Heart right ventricle (tissue), 16 donors: ENCODE results near the gene TMTC2. TPM values are rescaled to one million over a fixed set of nuclear protein-coding genes. Genes with fewer than 3 reads are reported as not detected.

ENCODE experiments used
- ATAC-seq, 8 donors: fragments of 200-7000 bp; cut with Tn5 transposase; one replicate each; pipeline ENCODE4 v1.9.1; 2020; ENCODE audit warnings: mild to moderate bottlenecking in 8 of 8, moderate library complexity in 8 of 8, moderate number of reproducible peaks in 1 of 8
- DNase-seq, 2 donors: peaks; one replicate each; pipeline ENCODE4 v3.0.0-alpha.2; 2020
- H3K27ac ChIP-seq, 10 donors: fragments of 200-600 bp; sonication (generic) in 2 of 10; one replicate each; pipeline versions ENCODE4 v1.5.0 to v1.8.0; 2020 to 2022; ENCODE audit warnings: mild to moderate bottlenecking in 3 of 10
- H3K27me3 ChIP-seq, 7 donors: fragments of 200-600 bp; one replicate each; pipeline ENCODE4 v1.8.0; 2021 to 2022; ENCODE audit warnings: mild to moderate bottlenecking in 2 of 7
- H3K36me3 ChIP-seq, 9 donors: fragments of 200-600 bp; sonication (generic) in 1 of 9; one replicate each; pipeline versions ENCODE4 v1.5.0 to v1.8.0; 2020 to 2022; ENCODE audit warnings: mild to moderate bottlenecking in 2 of 9
- H3K4me1 ChIP-seq, 9 donors: fragments of 200-600 bp; sonication (generic) in 1 of 9; one replicate each; pipeline versions ENCODE4 v1.5.0 to v1.8.0; 2020 to 2022; ENCODE audit warnings: mild to moderate bottlenecking in 4 of 9
- H3K4me3 ChIP-seq, 10 donors: fragments of 200-600 bp; sonication (generic) in 2 of 10; one replicate each; pipeline versions ENCODE4 v1.5.0 to v1.8.0; 2020 to 2022; ENCODE audit warnings: mild to moderate bottlenecking in 7 of 10, moderate library complexity in 2 of 10
- H3K9me3 ChIP-seq, 11 donors: fragments of 200-600 bp in 10 of 11; sonication (generic) in 2 of 11; one replicate each; pipeline versions ENCODE4 v1.5.0 to v1.8.0; 2013 to 2022; ENCODE audit warnings: mild to moderate bottlenecking in 2 of 11, control low read depth in 1 of 11, moderate library complexity in 1 of 11
- whole genome bisulfite sequencing, 2 donors: extraction: QIAGEN DNeasy Blood & Tissue Kit; methylation state at CpG; one replicate each; pipeline ENCODE4 v1.1.7; 2013; ENCODE audit warnings: inconsistent platforms in 1 of 2; 5-methylcytosine and 5-hydroxymethylcytosine counted together
- intact Hi-C, 10 donors: fragments of 100-400 bp; cut with DNase I; formaldehyde crosslinking; loops; one replicate each; pipeline versions ENCODE4 v1.11.1 to v1.14.2; 2022
- polyA plus RNA-seq, 2 donors: library from polyadenylated mRNA; stranded (reverse); fragments of 200-250 nt; gene quantifications; one replicate each; pipeline ENCODE4 v1.2.3, GENCODE V29; 2013
- total RNA-seq, 10 donors: library from RNA; stranded (reverse); fragmentation: NEBNext Ultra II Directional in 3 of 10; extraction: Animal tissue kit (Norgen Biotek cat#: 25700) in 3 of 10; gene quantifications; one replicate each; pipeline versions ENCODE4 v1.2.1 to v1.2.4, GENCODE V29; 2021 to 2023
- TF ChIP-seq, protein P1 (sequence below), 9 donors: fragments of 200-600 bp; sonication (generic) in 2 of 9; IDR thresholded peaks; one replicate each; pipeline versions ENCODE4 v1.5.0 to v1.8.0; 2021 to 2022; ENCODE audit warnings: antibody characterized with exemption in 9 of 9, mild to moderate bottlenecking in 5 of 9, moderate library complexity in 1 of 9
- donor health status: Arrhythmogenic right ventricular cardiomyopathy.
- donor health status: ischemic (EF 13 %, LVEDD 7.1; RV severe dilation, severe dysfunction).
- donor health status: healthy with polysubstance abuse.
- donor health status: DM: no; HTN: yes; CAD: no.
- donor health status: DM: no; HTN: no; CAD: no.
- donor health status: ischemic (EF 25% LVEDD 6.9; RV normal size, moderate dysfunction).
- donor health status: ischemic (EF 25% LVEDD 5.7; RV mildly dilated, moderate dysfunction).
- donor health status: healthy.
- donor health status: DM: yes; HTN: yes; CAD: no.
- donor health status: Ischemic cardiomyopathy.
- donor health status: ischemic (EF 35%, LVEDD 5.7; RV mildly dilated, moderate dysfunction).
- donor health status: nonischemic (EF 11% LVEDD 7.7; RV severe dilation, severe dysfunction).
- donor health status: DM: yes; HTN: yes; CAD: no.
- donor health status: PGD.
- donor health status: ischemic (EF 29% LVEDD 5.4; RV normal size, mild dysfunction).
- donor health status: nonischemic (EF 23%, LVEDD 6.1; RV moderate dilation, normal function).

The TMTC2 gene
- total and polyA plus RNA-seq, 12 donors: 1.6 to 4.4 (median 2.6) TPM

- ATAC-seq (no peak), DNase-seq (no peak)
- TF ChIP-seq, protein P1, sequence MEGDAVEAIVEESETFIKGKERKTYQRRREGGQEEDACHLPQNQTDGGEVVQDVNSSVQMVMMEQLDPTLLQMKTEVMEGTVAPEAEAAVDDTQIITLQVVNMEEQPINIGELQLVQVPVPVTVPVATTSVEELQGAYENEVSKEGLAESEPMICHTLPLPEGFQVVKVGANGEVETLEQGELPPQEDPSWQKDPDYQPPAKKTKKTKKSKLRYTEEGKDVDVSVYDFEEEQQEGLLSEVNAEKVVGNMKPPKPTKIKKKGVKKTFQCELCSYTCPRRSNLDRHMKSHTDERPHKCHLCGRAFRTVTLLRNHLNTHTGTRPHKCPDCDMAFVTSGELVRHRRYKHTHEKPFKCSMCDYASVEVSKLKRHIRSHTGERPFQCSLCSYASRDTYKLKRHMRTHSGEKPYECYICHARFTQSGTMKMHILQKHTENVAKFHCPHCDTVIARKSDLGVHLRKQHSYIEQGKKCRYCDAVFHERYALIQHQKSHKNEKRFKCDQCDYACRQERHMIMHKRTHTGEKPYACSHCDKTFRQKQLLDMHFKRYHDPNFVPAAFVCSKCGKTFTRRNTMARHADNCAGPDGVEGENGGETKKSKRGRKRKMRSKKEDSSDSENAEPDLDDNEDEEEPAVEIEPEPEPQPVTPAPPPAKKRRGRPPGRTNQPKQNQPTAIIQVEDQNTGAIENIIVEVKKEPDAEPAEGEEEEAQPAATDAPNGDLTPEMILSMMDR (IDR thresholded peaks at IDR 0.05): no peak
- H3K4me1 ChIP-seq: no peaks in the 10 kb centered on the region
- intact Hi-C loops: no loop called here
- no peak overlapping the region for H3K27ac ChIP-seq
- no peaks in the 10 kb centered on the region for H3K9me3 ChIP-seq
- no peaks in the 10 kb centered on the region for H3K36me3 ChIP-seq
- 34 to 46% methylated on average over 2 of the region's 2 CpGs for WGBS, 2 donors
- no peaks in the 10 kb centered on the region for H3K27me3 ChIP-seq
- H3K4me3 ChIP-seq: no peak overlapping the region
Observed at GRCh38 chr12:82898441-82898840, 211.7 kb downstream of the TMTC2 start.

DNA sequence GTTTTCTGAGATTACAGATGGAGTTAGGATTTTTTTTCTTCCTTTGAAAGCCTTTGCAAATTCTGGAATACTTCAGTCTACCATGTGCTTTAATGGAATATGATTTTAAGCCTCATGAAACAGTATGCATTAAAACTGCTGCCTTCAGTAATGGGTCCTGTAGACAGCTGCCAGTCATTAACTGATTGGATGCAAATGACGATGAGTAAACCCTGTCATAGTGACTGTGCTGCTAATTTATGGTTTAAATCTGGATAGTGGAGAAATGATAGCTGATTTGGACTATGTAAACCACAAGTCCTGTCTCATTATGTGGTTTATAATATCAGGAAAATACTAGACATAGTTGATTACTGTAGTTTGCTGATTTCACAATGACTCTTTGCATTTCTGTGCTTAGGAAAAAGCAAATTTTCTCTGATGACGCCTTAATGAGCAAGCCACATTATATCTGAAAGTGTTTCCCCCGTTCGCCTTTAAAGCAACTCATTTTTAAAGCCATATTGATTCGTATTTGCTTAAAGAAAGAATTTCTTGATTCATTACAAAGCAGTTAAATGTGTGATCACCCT, 217.6 kb downstream of the TMTC2 start:
- 94 to 97% methylated on average over 5 of the region's 5 CpGs for WGBS, 2 donors
- no peak for ATAC-seq
- no peaks in the 10 kb centered on the region for H3K9me3 ChIP-seq

DNA sequence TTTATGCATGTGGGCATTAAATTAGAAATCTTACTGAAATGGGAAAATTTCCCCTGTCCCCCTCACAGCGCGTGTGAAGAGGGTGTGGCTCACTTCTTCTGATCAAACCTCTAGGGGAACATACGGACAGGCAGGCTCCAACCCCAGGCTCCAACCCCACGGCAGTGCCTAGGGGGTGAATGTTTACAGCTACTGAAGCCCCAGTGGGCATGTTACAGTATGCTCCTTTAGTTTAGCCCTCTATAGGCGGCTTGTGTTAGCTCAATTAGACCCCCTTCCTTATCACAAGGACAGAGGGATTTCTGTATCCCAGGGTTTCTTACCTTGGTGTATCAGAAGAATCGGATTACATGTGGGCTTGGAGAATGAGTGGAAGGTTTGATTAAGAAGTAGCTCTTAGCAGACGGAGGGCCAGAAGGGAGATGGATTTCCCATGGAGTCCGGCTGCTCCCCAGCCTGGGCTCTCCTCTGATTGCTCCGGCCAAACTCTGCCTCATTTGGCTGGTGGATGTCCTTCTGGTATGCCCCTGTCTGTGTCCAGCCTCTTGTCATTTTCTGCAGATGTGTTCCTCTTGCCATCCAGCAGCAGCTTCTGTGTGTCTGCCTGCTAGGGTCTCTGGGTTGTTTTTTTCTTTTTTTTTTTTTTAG, 223.7 kb downstream of the TMTC2 start:
- WGBS, 2 donors: 80 to 86% methylated on average over 9 of the region's 9 CpGs

More for the DNA sequence above, 217.6 kb downstream of the TMTC2 start:
- H3K27ac ChIP-seq: no peak overlapping the region
- intact Hi-C loops: no loop called here
- H3K27me3 ChIP-seq: no peaks in the 10 kb centered on the region
- DNase-seq: no peak
- no peaks in the 10 kb centered on the region for H3K4me1 ChIP-seq
- H3K36me3 ChIP-seq: no peaks in the 10 kb centered on the region
- no peak overlapping the region for H3K4me3 ChIP-seq
- TF ChIP-seq, protein P1 (IDR thresholded peaks at IDR 0.05): no peak

DNA sequence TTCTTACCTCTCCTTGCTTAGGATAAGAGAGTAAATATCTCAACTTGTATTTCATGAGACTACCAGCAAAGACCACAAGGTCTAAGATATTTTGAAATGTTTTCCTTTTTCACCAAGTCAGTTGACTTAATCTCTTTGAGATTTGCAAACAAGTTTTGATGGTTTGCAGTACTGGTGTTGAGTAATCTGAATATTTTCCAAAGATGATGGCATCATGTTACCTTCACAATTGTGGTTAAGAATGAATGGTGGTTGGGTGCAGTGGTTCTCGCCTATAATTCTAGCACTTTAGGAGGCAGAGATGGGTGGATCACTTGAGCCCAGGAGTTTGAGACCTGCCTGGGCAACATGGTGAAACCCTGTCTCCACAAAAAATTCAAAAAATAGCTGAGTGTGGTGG, 225.7 kb downstream of the TMTC2 start:
- no peaks in the 10 kb centered on the region for H3K4me1 ChIP-seq
- H3K27ac ChIP-seq: no peak overlapping the region
- no peaks in the 10 kb centered on the region for H3K27me3 ChIP-seq
- intact Hi-C loops: no loop called here
- WGBS, 2 donors: 100% methylated on average over 1 of the region's 1 CpG
- DNase-seq (no peak), ATAC-seq (no peak)
- H3K9me3 ChIP-seq: no peaks in the 10 kb centered on the region
- TF ChIP-seq, protein P1 (IDR thresholded peaks at IDR 0.05): no peak
- H3K36me3 ChIP-seq: no peaks in the 10 kb centered on the region
- no peak overlapping the region for H3K4me3 ChIP-seq

More for the DNA sequence above, 223.7 kb downstream of the TMTC2 start:
- Histone ChIP-seq H3K9me3 (no peaks in the 10 kb centered on the region), H3K4me3 (no peak overlapping the region), H3K27ac (no peak overlapping the region), H3K36me3 (no peaks in the 10 kb centered on the region), H3K4me1 (no peaks in the 10 kb centered on the region), H3K27me3 (no peaks in the 10 kb centered on the region)
- DNase-seq: no peak
- TF ChIP-seq, protein P1 (IDR thresholded peaks at IDR 0.05): no peak
- no peak for ATAC-seq
- intact Hi-C loops: no loop called here
